ENCODE measurements around the gene HNF4A. TPM values are rescaled to one million over a fixed set of nuclear protein-coding genes. Genes with fewer than 3 reads are reported as not detected.

The HNF4A gene
- total and polyA plus RNA-seq, 2 of the 13 experiments (the other 11 are each of a cell fraction or from before 2014, with no cell fraction given) = 80.9 to 169 TPM

DNA sequence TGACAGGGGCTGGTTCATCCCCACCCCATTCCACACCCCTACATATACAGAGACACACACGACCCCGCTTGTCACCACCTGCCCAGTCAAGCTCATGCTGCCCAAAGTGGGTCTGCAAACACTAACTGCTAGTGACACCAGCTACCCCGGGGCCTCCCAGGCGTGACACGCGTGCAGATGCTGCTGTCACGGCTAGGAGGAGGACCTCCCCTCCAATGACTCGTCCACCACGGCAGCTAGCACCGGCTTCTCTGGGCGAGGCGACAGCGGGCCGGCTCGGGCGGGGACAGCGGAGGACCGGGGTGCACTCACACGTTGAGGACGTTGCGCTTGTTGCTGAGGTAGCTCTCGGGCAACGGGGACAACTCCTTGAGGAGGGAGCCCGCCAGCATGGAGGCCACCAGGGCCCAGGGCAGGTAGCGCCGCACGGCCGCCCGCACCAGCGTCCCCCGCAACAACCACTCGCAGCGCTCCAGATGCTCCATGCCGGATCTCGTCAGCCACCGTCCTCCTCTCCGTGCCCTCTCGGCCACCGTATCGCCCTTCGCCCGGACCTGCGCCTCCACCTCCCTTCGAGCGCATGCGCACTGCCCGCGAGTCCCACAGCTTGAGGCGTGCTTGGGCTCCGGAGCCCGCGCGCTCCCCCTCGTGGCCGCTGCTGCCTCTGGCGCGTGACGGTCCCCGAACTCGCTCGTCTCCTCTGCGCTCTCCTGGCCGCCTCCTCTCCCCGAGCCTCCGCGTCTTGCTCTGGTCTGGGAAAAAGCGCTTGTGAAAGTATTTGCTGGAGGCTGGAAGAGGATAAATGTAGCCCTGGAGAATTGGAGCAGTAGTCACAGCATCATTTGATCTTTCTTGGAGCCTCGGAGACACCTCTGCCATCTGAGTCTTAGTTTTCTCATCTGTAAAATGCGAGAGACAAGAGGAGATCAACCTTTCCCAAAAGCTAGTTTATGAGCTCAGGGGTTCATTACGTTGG lies 44.5 kb upstream of the HNF4A start, which contains the start of gene FITM2 (continued):
- TF ChIP-seq IRX3 (CRISPR knock-in tag; IDR thresholded peaks at IDR 0.05; ENCODE audit: borderline replicate concordance, low read depth) = no peak
- TF ChIP-seq ZFP41 (CRISPR knock-in tag; IDR thresholded peaks at IDR 0.05; ENCODE audit: borderline replicate concordance) = peak; percentile 59; the same call in 1 of the 2 replicates
- TF ChIP-seq, protein P1, sequence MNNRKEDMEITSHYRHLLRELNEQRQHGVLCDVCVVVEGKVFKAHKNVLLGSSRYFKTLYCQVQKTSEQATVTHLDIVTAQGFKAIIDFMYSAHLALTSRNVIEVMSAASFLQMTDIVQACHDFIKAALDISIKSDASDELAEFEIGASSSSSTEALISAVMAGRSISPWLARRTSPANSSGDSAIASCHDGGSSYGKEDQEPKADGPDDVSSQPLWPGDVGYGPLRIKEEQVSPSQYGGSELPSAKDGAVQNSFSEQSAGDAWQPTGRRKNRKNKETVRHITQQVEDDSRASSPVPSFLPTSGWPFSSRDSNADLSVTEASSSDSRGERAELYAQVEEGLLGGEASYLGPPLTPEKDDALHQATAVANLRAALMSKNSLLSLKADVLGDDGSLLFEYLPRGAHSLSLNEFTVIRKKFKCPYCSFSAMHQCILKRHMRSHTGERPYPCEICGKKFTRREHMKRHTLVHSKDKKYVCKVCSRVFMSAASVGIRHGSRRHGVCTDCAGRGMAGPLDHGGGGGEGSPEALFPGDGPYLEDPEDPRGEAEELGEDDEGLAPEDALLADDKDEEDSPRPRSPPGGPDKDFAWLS (CRISPR knock-in tag; IDR thresholded peaks at IDR 0.05; ENCODE audit: borderline replicate concordance) = peak; percentile 93
- TF ChIP-seq NFYB (CRISPR knock-in tag; IDR thresholded peaks at IDR 0.05) = no peak
- TF ChIP-seq ZNF20 (CRISPR knock-in tag; IDR thresholded peaks at IDR 0.05) = no peak
- TF ChIP-seq, protein P2, sequence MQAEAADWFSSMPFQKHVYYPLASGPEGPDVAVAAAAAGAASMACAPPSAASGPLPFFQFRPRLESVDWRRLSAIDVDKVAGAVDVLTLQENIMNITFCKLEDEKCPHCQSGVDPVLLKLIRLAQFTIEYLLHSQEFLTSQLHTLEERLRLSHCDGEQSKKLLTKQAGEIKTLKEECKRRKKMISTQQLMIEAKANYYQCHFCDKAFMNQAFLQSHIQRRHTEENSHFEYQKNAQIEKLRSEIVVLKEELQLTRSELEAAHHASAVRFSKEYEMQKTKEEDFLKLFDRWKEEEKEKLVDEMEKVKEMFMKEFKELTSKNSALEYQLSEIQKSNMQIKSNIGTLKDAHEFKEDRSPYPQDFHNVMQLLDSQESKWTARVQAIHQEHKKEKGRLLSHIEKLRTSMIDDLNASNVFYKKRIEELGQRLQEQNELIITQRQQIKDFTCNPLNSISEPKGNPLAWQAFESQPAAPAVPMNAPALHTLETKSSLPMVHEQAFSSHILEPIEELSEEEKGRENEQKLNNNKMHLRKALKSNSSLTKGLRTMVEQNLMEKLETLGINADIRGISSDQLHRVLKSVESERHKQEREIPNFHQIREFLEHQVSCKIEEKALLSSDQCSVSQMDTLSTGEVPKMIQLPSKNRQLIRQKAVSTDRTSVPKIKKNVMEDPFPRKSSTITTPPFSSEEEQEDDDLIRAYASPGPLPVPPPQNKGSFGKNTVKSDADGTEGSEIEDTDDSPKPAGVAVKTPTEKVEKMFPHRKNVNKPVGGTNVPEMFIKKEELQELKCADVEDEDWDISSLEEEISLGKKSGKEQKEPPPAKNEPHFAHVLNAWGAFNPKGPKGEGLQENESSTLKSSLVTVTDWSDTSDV (CRISPR knock-in tag; IDR thresholded peaks at IDR 0.05) = peak; percentile 42; the same call in 1 of the 2 replicates
- TF ChIP-seq PHF8 (CRISPR knock-in tag; IDR thresholded peaks at IDR 0.05) = peak; percentile 91
- peak; percentile 35 to 97; a peak in 2 of 4 replicates for TF ChIP-seq KLF16 (CRISPR knock-in tag; IDR thresholded peaks at IDR 0.05)
- TF ChIP-seq, protein P3, sequence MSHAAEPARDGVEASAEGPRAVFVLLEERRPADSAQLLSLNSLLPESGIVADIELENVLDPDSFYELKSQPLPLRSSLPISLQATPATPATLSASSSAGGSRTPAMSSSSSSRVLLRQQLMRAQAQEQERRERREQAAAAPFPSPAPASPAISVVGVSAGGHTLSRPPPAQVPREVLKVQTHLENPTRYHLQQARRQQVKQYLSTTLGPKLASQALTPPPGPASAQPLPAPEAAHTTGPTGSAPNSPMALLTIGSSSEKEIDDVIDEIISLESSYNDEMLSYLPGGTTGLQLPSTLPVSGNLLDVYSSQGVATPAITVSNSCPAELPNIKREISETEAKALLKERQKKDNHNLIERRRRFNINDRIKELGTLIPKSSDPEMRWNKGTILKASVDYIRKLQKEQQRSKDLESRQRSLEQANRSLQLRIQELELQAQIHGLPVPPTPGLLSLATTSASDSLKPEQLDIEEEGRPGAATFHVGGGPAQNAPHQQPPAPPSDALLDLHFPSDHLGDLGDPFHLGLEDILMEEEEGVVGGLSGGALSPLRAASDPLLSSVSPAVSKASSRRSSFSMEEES (CRISPR knock-in tag; IDR thresholded peaks at IDR 0.05) = peak; percentile 94
- TF ChIP-seq ZBTB7A (CRISPR knock-in tag; IDR thresholded peaks at IDR 0.05) = peak; percentile 77; the same call in 1 of the 2 replicates
- TF ChIP-seq SIX1 (CRISPR knock-in tag; IDR thresholded peaks at IDR 0.05; ENCODE audit: borderline replicate concordance) = no peak; the same call in 1 of the 2 replicates
- TF ChIP-seq SALL1 (CRISPR knock-in tag; IDR thresholded peaks at IDR 0.05) = peak; percentile 94
- TF ChIP-seq, protein P4, sequence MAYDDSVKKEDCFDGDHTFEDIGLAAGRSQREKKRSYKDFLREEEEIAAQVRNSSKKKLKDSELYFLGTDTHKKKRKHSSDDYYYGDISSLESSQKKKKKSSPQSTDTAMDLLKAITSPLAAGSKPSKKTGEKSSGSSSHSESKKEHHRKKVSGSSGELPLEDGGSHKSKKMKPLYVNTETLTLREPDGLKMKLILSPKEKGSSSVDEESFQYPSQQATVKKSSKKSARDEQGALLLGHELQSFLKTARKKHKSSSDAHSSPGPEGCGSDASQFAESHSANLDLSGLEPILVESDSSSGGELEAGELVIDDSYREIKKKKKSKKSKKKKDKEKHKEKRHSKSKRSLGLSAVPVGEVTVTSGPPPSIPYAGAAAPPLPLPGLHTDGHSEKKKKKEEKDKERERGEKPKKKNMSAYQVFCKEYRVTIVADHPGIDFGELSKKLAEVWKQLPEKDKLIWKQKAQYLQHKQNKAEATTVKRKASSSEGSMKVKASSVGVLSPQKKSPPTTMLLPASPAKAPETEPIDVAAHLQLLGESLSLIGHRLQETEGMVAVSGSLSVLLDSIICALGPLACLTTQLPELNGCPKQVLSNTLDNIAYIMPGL (CRISPR knock-in tag; IDR thresholded peaks at IDR 0.05; ENCODE audit: borderline replicate concordance in 1 of 2, low read depth in 1 of 2) = peak; percentile 99
- no peak; the same call in 1 of the 2 replicates for TF ChIP-seq ZNF773 (CRISPR knock-in tag; IDR thresholded peaks at IDR 0.05; ENCODE audit: borderline replicate concordance)
- peak; percentile 87 for TF ChIP-seq MED1 (CRISPR knock-in tag; IDR thresholded peaks at IDR 0.05)
- TF ChIP-seq, protein P5, sequence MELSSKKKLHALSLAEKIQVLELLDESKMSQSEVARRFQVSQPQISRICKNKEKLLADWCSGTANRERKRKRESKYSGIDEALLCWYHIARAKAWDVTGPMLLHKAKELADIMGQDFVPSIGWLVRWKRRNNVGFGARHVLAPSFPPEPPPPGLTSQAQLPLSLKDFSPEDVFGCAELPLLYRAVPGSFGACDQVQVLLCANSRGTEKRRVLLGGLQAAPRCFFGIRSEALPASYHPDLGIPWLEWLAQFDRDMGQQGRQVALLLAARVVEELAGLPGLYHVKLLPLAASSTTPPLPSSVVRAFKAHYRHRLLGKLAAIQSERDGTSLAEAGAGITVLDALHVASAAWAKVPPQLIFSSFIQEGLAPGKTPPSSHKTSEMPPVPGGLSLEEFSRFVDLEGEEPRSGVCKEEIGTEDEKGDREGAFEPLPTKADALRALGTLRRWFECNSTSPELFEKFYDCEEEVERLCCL (CRISPR knock-in tag; IDR thresholded peaks at IDR 0.05; ENCODE audit: borderline replicate concordance) = 0 out of 2 replicates have a peak, but pooled peaks have one; percentile 45
- no peak for TF ChIP-seq SNAI1 (CRISPR knock-in tag; IDR thresholded peaks at IDR 0.05; ENCODE audit: borderline replicate concordance)
